Smooth muscle cell (in vitro differentiated cells): ENCODE results near the gene DCUN1D3. TPM values are rescaled to one million over a fixed set of nuclear protein-coding genes. Genes with fewer than 3 reads are reported as not detected.

Experiments used
- DNase-seq: peaks from one replicate; lab custom pipeline; 2025; ENCODE audit not compliant: unreplicated experiment; lab: John Stamatoyannopoulos, UW
- H2AFZ ChIP-seq: fragments of 200-600 bp; sonication (generic); 2 replicates; pipeline ENCODE4 v1.6.0; 2016; ENCODE audit warnings: antibody characterized with exemption, low read depth, mild to moderate bottlenecking
- H3F3A ChIP-seq: fragments of 200-600 bp; sonication (generic); 2 replicates; pipeline ENCODE4 v1.6.0; 2017; ENCODE audit warnings: antibody characterized with exemption, low read depth
- H3K27ac ChIP-seq: fragments of 200-600 bp; sonication (generic); 2 replicates; pipeline ENCODE4 v1.5.1; 2016; ENCODE audit warnings: low read depth, mild to moderate bottlenecking
- H3K27me3 ChIP-seq: fragments of 200-600 bp; sonication (generic); 2 replicates; pipeline ENCODE4 v1.6.1; 2016; ENCODE audit warnings: low read depth, mild to moderate bottlenecking
- H3K36me3 ChIP-seq: fragments of 200-600 bp; sonication (generic); 2 replicates; pipeline ENCODE4 v1.5.1; 2016; ENCODE audit warnings: low read depth
- H3K4me1 ChIP-seq: fragments of 200-600 bp; sonication (generic); 2 replicates; pipeline ENCODE4 v1.5.1; 2016; ENCODE audit warnings: low read depth
- H3K4me2 ChIP-seq: fragments of 200-600 bp; sonication (generic); 2 replicates; pipeline ENCODE4 v1.6.0; 2016; ENCODE audit warnings: mild to moderate bottlenecking
- H3K4me3 ChIP-seq: fragments of 200-600 bp; sonication (generic); 2 replicates; pipeline ENCODE4 v1.5.1; 2016; ENCODE audit warnings: mild to moderate bottlenecking
- H3K79me2 ChIP-seq: fragments of 200-600 bp; sonication (generic); 2 replicates; pipeline ENCODE4 v1.6.0; 2016; ENCODE audit warnings: low read depth, mild to moderate bottlenecking
- H3K9ac ChIP-seq: fragments of 200-600 bp; sonication (generic); 2 replicates; pipeline ENCODE4 v1.6.0; 2016; ENCODE audit warnings: low read depth
- H3K9me3 ChIP-seq: fragments of 200-600 bp; sonication (generic); replicated peaks from 2 replicates; pipeline ENCODE4 v1.5.1; 2016; ENCODE audit warnings: low read depth
- H4K20me1 ChIP-seq: fragments of 200-600 bp; sonication (generic); 2 replicates; pipeline ENCODE4 v1.6.0; 2016; ENCODE audit warnings: low read depth
- WGBS: methylation state at CpG from one replicate; pipeline ENCODE4 v1.1.7; 2016; ENCODE audit warnings: low lambda C conversion rate; 5-methylcytosine and 5-hydroxymethylcytosine counted together
- polyA plus RNA-seq: library from polyadenylated mRNA; unstranded; fragments of >200 nt; fragmentation: Nextera tagmentation; extraction: Ambion mirVana; gene quantifications from 2 replicates; pipeline ENCODE4 v1.2.1, GENCODE V29; 2016
- total RNA-seq: library from RNA; depleted of rRNA; stranded (reverse); fragments of >200 nt; gene quantifications from 2 replicates; pipeline ENCODE4 v1.2.3, GENCODE V29; 2014
- TF ChIP-seq, protein P1 (sequence below): fragments of 200-600 bp; sonication (generic); IDR thresholded peaks from 2 replicates; pipeline ENCODE4 v1.5.1; 2017; ENCODE audit warnings: borderline replicate concordance, mild to moderate bottlenecking, antibody characterized with exemption; ENCODE audit not compliant: insufficient read depth, poor library complexity, severe bottlenecking

Gene DCUN1D3
- total and polyA plus RNA-seq, 2 experiments from 2014 or later, result 12.6 to 37.8 TPM

GRCh38 chr16:20897922-20898321 lies 2.2 kb downstream of the DCUN1D3 start:
- Histone ChIP-seq H3K4me2 (peak overlapping the region; percentile 91), H3K9me3 (no peaks in the 10 kb centered on the region), H3K9ac (no peak overlapping the region), H3K4me1 (peaks cover 27% of the 10 kb centered on the region), H4K20me1 (peaks cover 68% of the 10 kb centered on the region), H3K79me2 (peaks cover 79% of the 10 kb centered on the region), H3F3A (no peaks in the 10 kb centered on the region), H2AFZ (no peak overlapping the region), H3K27ac (peak overlapping the region; percentile 94), H3K4me3 (peak overlapping the region; percentile 80), H3K27me3 (no peaks in the 10 kb centered on the region), H3K36me3 (no peaks in the 10 kb centered on the region)
- DNase-seq, result no peak
- TF ChIP-seq, protein P1, sequence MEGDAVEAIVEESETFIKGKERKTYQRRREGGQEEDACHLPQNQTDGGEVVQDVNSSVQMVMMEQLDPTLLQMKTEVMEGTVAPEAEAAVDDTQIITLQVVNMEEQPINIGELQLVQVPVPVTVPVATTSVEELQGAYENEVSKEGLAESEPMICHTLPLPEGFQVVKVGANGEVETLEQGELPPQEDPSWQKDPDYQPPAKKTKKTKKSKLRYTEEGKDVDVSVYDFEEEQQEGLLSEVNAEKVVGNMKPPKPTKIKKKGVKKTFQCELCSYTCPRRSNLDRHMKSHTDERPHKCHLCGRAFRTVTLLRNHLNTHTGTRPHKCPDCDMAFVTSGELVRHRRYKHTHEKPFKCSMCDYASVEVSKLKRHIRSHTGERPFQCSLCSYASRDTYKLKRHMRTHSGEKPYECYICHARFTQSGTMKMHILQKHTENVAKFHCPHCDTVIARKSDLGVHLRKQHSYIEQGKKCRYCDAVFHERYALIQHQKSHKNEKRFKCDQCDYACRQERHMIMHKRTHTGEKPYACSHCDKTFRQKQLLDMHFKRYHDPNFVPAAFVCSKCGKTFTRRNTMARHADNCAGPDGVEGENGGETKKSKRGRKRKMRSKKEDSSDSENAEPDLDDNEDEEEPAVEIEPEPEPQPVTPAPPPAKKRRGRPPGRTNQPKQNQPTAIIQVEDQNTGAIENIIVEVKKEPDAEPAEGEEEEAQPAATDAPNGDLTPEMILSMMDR, result no peak
- WGBS, result 64% methylated on average over 3 of the region's 3 CpGs

- no peaks in the 10 kb centered on the region for H3K9me3 ChIP-seq
- 74% methylated on average over 4 of the region's 4 CpGs for WGBS
- peaks cover 80% of the 10 kb centered on the region for H3K79me2 ChIP-seq
- peaks cover 27% of the 10 kb centered on the region for H3K4me1 ChIP-seq
- TF ChIP-seq, protein P1, result no peak
- no peak overlapping the region for H3K9ac ChIP-seq
- H3K27me3 ChIP-seq, result no peaks in the 10 kb centered on the region
- H3K4me2 ChIP-seq, result peak overlapping the region; percentile 91
- H3K27ac ChIP-seq, result peak overlapping the region; percentile 94
- H4K20me1 ChIP-seq, result peaks cover 73% of the 10 kb centered on the region
- no peaks in the 10 kb centered on the region for H3K36me3 ChIP-seq
- no peak for DNase-seq
- H3F3A ChIP-seq, result no peaks in the 10 kb centered on the region
- H2AFZ ChIP-seq, result no peak overlapping the region
- peak overlapping the region; percentile 80 for H3K4me3 ChIP-seq
Measured at GRCh38 chr16:20897253-20897897, 2.8 kb downstream of the DCUN1D3 start.

GRCh38 chr16:20894388-20894787 lies 5.8 kb downstream of the DCUN1D3 start:
- H3K79me2 ChIP-seq, result peaks cover 99% of the 10 kb centered on the region
- H3K27ac ChIP-seq, result no peak overlapping the region
- WGBS, result 98% methylated on average over 2 of the region's 2 CpGs
- TF ChIP-seq, protein P1, result no peak
- H3K27me3 ChIP-seq, result no peaks in the 10 kb centered on the region
- H3K4me3 ChIP-seq, result no peak overlapping the region
- H2AFZ ChIP-seq, result no peak overlapping the region
- no peak overlapping the region for H3K9ac ChIP-seq
- H4K20me1 ChIP-seq, result peaks cover 100% of the 10 kb centered on the region
- H3K4me1 ChIP-seq, result peaks cover 19% of the 10 kb centered on the region
- no peak overlapping the region for H3K4me2 ChIP-seq
- H3K36me3 ChIP-seq, result peaks cover 5% of the 10 kb centered on the region
- no peaks in the 10 kb centered on the region for H3K9me3 ChIP-seq
- H3F3A ChIP-seq, result no peaks in the 10 kb centered on the region
- no peak for DNase-seq
